Right lobe of liver (tissue), 4 donors: ENCODE measurements around the gene CWC27.

Experiments
- CTCF ChIP-seq, 4 donors: fragments of 200-600 bp in 3 of 4; fragments of 450-650 bp in 1 of 4; IDR thresholded peaks; one replicate each; pipeline versions ENCODE4 v1.5.1 to v1.8.0; 2016 to 2022; ENCODE audit warnings: antibody characterized with exemption in 4 of 4, mild to moderate bottlenecking in 2 of 4
- POLR2A ChIP-seq: fragments of 450-650 bp; IDR thresholded peaks from one replicate; pipeline ENCODE4 v1.6.1; 2017; ENCODE audit warnings: antibody characterized with exemption, mild to moderate bottlenecking
- donor health status: DM: no; HTN: no; CAD: no.
- donor health status: DM: no; HTN: no; CAD: no.
- donor health status: DM: no; HTN: yes; CAD: no.

- TF ChIP-seq CTCF (IDR thresholded peaks at IDR 0.05) (no peak), POLR2A (no peak)
These were observed 161.1 kb downstream of the CWC27 start for GRCh38 chr5:64929833-64930232.
